Thoracic aorta (tissue), 2 donors: ENCODE results near the gene SYAP1. TPM values are rescaled to one million over a fixed set of nuclear protein-coding genes. Genes with fewer than 3 reads are reported as not detected.
"Not testable (repeated sequence)": the region's sequence is repeated elsewhere in the genome, so short reads cannot be mapped to it uniquely, and the experiment has no call there.

Source experiments
- ATAC-seq: fragments of 150-250 bp; one replicate; pipeline ENCODE4 v1.8.0; 2017; ENCODE audit warnings: low read depth; ENCODE audit not compliant: insufficient number of reproducible peaks, low FRiP score
- DNase-seq: peaks from one replicate; pipeline ENCODE4 v3.0.0-alpha.2; 2020; ENCODE audit warnings: low spot score
- H3K27ac ChIP-seq, 2 donors: fragments of 200-600 bp; sonication (generic); 1 replicate in 1 of 2; 2 replicates in 1 of 2; pipeline ENCODE4 v1.5.1; 2016; ENCODE audit warnings: mild to moderate bottlenecking in 2 of 2, moderate library complexity in 2 of 2
- H3K27me3 ChIP-seq: fragments of 200-600 bp; sonication (generic); replicated peaks from 2 replicates; pipeline ENCODE4 v1.6.0; 2016; ENCODE audit warnings: mild to moderate bottlenecking; ENCODE audit not compliant: insufficient read depth
- H3K36me3 ChIP-seq: fragments of 200-600 bp; sonication (generic); one replicate; pipeline ENCODE4 v1.5.1; 2016
- H3K4me1 ChIP-seq, 2 donors: fragments of 200-600 bp; sonication (generic); 1 replicate in 1 of 2; 2 replicates in 1 of 2; pipeline versions ENCODE4 v1.5.1 to v1.6.0; 2016; ENCODE audit warnings: low read depth in 2 of 2, mild to moderate bottlenecking in 1 of 2; ENCODE audit not compliant: control insufficient read depth in 1 of 2
- H3K4me3 ChIP-seq: fragments of 200-600 bp; sonication (generic); 2 replicates; pipeline ENCODE4 v1.5.1; 2016; ENCODE audit warnings: mild to moderate bottlenecking
- H3K9me3 ChIP-seq: fragments of 200-600 bp; sonication (generic); 2 replicates; pipeline ENCODE4 v1.5.1; 2016
- CTCF ChIP-seq: fragments of 200-600 bp; sonication (generic); IDR thresholded peaks from one replicate; pipeline ENCODE4 v1.5.1; 2019; ENCODE audit warnings: antibody characterized with exemption
- total RNA-seq, 2 donors: library from RNA; depleted of rRNA; stranded (reverse); fragments of >200 nt; gene quantifications; one replicate each; pipeline versions ENCODE4 v1.1.0 to v1.2.3, GENCODE V29; 2016

The SYAP1 gene
- total RNA-seq, 2 donors from 2014 or later, result 18.3 to 22.2 TPM

- Histone ChIP-seq H3K27ac (no peak overlapping the region), H3K27me3 (no peaks in the 10 kb centered on the region), H3K4me3 (no peak overlapping the region), H3K36me3 (no peaks in the 10 kb centered on the region), H3K9me3 (no peaks in the 10 kb centered on the region), H3K4me1 (peaks cover 0 to 6% of the 10 kb centered on the region in 2 donors)
- no peak for TF ChIP-seq CTCF
- ATAC-seq, result no peak
- no peak for DNase-seq
These were observed 64.0 kb downstream of the SYAP1 start for GRCh38 chrX:16783452-16783851.

- H3K9me3 ChIP-seq, H3K27ac ChIP-seq, H3K36me3 ChIP-seq, H3K4me3 ChIP-seq, ATAC-seq, H3K27me3 ChIP-seq, H3K4me1 ChIP-seq, DNase-seq: not testable (repeated sequence)
These were observed 65.0 kb downstream of the SYAP1 start for GRCh38 chrX:16784440-16784839.

GRCh38 chrX:16785247-16786138 lies 66.1 kb downstream of the SYAP1 start:
- Histone ChIP-seq H3K9me3 (no peaks in the 10 kb centered on the region), H3K27ac (peak overlapping the region in 1 of 2 donors; percentile 72), H3K4me1 (peaks cover 0 to 6% of the 10 kb centered on the region in 2 donors), H3K36me3 (no peaks in the 10 kb centered on the region), H3K27me3 (no peaks in the 10 kb centered on the region), H3K4me3 (peak overlapping the region; percentile 80)
- TF ChIP-seq CTCF, result no peak
- no peak for DNase-seq
- no peak for ATAC-seq

- peak; percentile 91 for DNase-seq
- H3K36me3 ChIP-seq, result no peaks in the 10 kb centered on the region
- H3K27me3 ChIP-seq, result no peaks in the 10 kb centered on the region
- ATAC-seq, result peak; percentile 96
- TF ChIP-seq CTCF, result no peak
- H3K9me3 ChIP-seq, result no peaks in the 10 kb centered on the region
- H3K4me3 ChIP-seq, result peak within 1 kb of the TSS; percentile 80
- H3K27ac ChIP-seq, result peak within 1 kb of the TSS; percentile 72 to 79
- H3K4me1 ChIP-seq, result peaks cover 0 to 6% of the 10 kb centered on the region in 2 donors
These were observed 66.9 kb downstream of the SYAP1 start, which contains the start of gene TXLNG for GRCh38 chrX:16786139-16786790. Gene TXLNG, plus strand, starts transcription at chrX:16786466. Its CDS starts 22 bp downstream, at chrX:16786488.

GRCh38 chrX:16786791-16787735 lies 67.7 kb downstream of the SYAP1 start:
- Histone ChIP-seq H3K27ac (peak overlapping the region; percentile 72 to 79), H3K9me3 (no peaks in the 10 kb centered on the region), H3K36me3 (no peaks in the 10 kb centered on the region), H3K4me1 (peaks cover 0 to 6% of the 10 kb centered on the region in 2 donors), H3K4me3 (peak overlapping the region; percentile 80), H3K27me3 (no peaks in the 10 kb centered on the region)
- DNase-seq, result no peak
- no peak for TF ChIP-seq CTCF
- no peak for ATAC-seq
